Stimulated activated CD4-positive, alpha-beta T cell treated with anti-CD3 and anti-CD28 coated beads, TNF-alpha, amount 100 ng/mL, for 1 hour (primary cell): Measurements from ENCODE around the gene ZNF536.
"Not testable (repeated sequence)": the region's sequence is repeated elsewhere in the genome, so short reads cannot be mapped to it uniquely, and the experiment has no call there.

Experiments
- DNase-seq, 3 donors: peaks; one replicate each; pipeline ENCODE4 v3.0.0-alpha.2; 2020; ENCODE audit warnings: low read depth in 3 of 3, low spot score in 1 of 3

Gene ZNF536

GRCh38 chr19:30445385-30445784 lies 73.2 kb downstream of the ZNF536 start:
- no peak for DNase-seq

DNA sequence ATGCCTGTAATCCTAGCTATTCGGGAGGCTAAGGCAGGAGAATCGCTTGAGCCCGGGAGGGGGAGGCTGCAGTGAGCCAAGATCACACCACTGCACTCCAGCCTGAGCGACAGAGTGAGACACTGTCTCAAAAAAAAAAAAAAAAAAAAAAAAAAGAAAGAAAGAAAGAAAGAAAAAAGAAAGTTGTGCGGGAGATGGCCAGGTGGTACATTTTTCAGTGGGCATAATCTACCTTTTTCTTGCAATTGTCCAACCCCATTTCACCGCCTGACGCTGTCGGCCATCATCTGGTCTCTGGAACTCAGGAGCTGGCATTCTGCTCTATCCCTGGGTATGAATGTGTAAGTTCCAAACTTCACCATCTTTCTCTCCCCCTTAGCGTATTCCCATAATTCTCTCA lies 73.9 kb downstream of the ZNF536 start:
- not testable (repeated sequence) for DNase-seq

DNA sequence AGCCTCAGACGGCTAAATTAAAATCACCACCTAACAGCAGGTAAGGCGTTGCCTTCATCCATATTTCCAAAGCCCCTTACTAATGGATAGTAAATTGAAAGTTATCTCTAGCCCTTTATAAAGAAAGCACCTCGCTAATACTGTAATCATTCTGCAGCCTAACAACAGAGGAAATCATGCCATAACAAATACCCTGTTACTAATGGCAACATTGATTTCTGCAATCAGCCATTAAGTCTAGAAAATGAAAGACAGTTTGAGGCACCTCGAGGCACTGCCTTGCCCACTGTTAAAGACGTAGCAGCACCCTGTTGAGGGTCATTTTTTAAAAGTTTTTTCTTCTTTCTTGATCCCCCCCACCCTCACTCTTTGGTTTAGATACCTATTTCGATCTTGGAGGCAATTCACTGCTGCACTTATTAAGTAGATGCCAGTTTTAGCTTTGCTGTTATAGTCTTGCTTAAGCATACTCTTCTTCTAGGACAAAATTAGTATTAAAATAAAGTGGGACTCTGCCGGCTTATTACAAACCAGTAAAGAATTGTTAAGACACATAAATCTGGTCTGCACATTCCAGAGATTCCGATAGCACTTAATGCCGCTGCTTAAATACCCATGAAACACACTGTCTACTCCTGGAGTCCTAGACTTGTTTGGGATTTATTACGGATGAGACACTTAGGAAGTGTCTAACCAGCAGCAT lies 74.8 kb downstream of the ZNF536 start:
- DNase-seq: no peak

- DNase-seq: no peak
Observed at GRCh38 chr19:30447553-30447870, 75.3 kb downstream of the ZNF536 start.

DNA sequence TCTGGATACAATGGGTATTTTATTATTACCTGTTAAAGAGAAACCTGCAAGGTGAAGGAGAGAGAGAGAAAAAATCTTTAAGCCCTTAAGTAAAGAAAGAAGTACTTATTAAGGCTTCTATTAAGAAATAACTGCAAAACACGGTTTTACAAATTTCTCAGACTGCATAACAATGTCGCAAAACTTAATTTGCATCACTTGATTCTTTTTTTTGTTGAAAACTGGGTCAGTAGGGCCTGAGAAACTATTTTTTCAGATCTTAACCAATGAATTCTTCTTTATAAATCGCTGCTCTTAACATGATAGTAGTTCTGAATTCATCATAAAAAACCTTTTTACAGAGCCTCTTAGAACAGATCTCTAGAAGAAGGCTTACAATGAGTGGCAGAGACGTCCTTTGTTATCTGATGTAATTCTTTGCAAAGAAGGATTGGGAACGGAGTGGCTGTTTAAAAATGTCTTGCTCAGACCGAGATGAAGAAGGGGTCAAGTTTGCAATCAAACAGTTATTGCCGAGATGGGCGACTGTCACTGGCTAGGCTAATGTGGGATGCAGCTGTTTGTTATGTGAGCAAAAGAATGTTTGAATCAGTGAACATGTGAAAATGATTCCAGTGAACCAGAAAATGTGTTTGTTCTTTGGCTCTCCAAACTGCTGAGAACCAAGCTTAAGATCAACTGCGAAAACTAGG lies 76.3 kb downstream of the ZNF536 start:
- DNase-seq: no peak

GRCh38 chr19:30449078-30449590 lies 77.0 kb downstream of the ZNF536 start:
- no peak for DNase-seq

DNA sequence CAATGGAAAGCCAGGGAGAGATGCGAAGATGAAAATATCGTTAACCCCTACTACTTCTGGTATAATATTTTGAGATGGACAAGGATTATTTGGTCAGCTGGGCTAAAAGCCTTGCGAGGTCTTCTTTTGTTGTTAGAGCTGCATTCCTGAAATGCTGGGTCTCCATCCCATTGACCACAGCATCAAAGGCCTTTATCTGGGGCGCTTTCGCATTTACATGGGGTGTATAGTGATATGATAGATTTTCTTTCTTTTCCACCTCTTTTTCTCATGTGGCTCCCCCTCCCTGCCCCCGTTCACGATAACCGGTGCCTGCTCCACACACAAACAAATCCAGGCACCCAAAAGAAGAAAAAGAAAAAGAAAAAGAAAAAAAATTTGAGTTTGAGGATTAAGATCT lies 77.5 kb downstream of the ZNF536 start:
- DNase-seq: no peak

GRCh38 chr19:30450100-30450499 lies 77.9 kb downstream of the ZNF536 start:
- DNase-seq: no peak

GRCh38 chr19:30450835-30451321 lies 78.7 kb downstream of the ZNF536 start:
- no peak for DNase-seq

- DNase-seq: no peak
Observed at GRCh38 chr19:30452931-30453330, 80.7 kb downstream of the ZNF536 start.

DNA sequence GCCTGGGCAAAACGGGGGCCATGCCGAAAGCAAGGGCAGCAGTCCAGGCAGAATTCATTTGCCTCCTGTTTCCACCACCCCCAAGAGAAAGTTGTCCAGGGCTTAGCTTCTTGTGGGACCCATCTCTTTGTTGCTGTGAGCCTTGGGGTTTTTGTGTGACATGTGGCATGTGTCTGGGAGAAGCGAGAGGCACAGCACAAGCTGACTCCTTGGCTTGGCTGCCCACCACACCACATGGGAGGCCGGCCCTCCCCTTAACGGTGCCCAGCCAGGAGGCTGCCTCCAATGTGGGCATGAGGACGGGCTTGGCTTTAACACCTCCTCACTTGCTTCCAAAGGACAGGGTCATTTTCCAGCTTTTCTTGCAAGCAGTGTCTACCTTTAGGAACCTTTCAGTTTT lies 81.6 kb downstream of the ZNF536 start:
- no peak for DNase-seq

DNA sequence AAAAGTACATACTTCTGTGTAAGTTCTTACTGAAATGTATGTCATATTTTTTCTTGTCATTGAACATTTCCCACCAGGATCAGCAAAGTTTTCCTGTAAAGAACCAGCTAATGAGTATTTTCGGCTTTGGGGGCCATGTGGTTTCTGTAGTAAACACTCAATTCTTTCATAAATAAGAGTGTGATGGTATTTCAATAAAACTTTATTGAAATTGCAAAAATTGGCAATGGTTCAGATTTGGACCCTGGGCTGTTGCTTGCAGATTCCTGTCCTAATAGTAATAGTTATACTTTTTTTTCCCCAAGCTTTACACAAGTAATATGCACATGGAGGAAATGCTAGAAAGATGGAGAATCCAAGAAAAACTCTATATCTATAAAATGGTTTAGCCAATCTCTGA lies 83.7 kb downstream of the ZNF536 start:
- no peak for DNase-seq

GRCh38 chr19:30457484-30457883 lies 85.3 kb downstream of the ZNF536 start:
- no peak for DNase-seq

DNA sequence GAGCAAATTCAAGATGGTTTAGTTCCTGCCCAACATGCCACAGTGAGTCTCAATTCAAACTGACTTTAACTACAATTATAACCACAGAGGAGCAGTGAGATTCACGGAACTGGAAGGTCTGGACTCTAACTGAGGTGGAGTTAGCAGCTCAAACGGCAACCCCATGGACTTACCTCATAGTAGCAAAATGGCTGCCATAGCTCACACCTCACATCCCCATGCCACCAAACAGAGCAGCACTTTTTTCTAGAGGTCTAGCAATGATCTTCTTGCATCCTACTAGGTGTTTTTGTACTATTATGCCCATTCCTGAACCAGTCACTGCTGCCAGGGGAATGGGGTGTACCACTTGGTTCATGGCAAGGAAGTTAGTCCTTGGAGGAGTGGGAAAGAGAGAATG lies 87.7 kb downstream of the ZNF536 start:
- no peak for DNase-seq

DNA sequence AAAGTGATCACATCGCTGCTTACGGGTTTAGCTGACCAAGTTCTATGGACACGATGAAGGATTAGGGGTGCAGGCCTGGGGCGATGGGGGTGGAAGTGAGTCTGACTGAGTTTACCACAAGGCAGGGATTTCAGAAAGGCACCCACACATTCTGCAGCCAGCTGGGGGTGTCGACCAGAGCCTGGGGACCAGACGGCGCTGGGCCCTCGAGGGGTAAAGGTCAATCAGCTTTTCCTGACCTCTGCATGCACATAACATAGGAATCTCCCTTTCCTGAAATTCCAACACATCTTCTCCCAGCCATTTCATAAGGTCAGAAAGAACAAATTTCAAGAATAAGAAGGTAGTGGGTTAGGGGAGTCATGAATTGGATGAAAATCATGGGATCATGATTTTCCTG lies 92.0 kb downstream of the ZNF536 start:
- DNase-seq: no peak

GRCh38 chr19:30466598-30466997 lies 94.4 kb downstream of the ZNF536 start:
- DNase-seq: not testable (repeated sequence)

DNA sequence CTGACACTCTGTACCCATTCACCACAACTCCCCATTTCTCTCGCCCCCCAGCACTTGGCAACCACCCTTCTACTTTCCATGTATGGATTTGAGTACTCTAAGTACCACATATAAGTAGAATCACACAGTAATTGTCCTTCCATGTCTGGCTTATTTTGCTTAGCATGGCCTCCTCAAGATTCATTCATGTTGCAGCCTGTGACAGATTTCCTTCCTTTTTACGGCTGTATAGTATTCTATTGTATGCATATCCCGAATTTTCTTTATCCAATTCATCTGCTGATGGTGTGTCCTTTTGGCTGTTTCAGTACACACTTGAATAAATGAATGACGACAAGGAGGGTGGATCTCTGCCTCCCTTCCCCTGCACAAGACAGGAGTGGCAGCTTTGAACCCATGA lies 95.1 kb downstream of the ZNF536 start:
- DNase-seq: no peak

- no peak for DNase-seq
Observed at GRCh38 chr19:30469774-30470173, 97.6 kb downstream of the ZNF536 start.

GRCh38 chr19:30471441-30471840 lies 99.3 kb downstream of the ZNF536 start:
- no peak for DNase-seq

- no peak for DNase-seq
Observed at GRCh38 chr19:30473334-30473867, 101.2 kb downstream of the ZNF536 start.

GRCh38 chr19:30476997-30477396 lies 104.8 kb downstream of the ZNF536 start:
- DNase-seq: no peak

GRCh38 chr19:30479231-30479630 lies 107.0 kb downstream of the ZNF536 start:
- no peak for DNase-seq
